Fibroblast of lung (primary cell): Measurements from ENCODE around the gene MRPS22. TPM values are rescaled to one million over a fixed set of nuclear protein-coding genes. Genes with fewer than 3 reads are reported as not detected.
"Not testable (repeated sequence)": the region's sequence is repeated elsewhere in the genome, so short reads cannot be mapped to it uniquely, and the experiment has no call there.

ENCODE experiments used
- DNase-seq, 2 donors: peaks; one replicate each; pipeline versions ENCODE4 v3.0.0 to v3.0.0-alpha.2; 2010; ENCODE audit warnings: low read depth in 2 of 2
- H2AFZ ChIP-seq: 2 replicates; pipeline ENCODE4 v1.5.1; 2012; ENCODE audit warnings: low read length, control low read depth, inconsistent platforms
- H3K27ac ChIP-seq: 2 replicates; pipeline ENCODE4 v1.5.1; 2011; ENCODE audit warnings: low read length, control low read depth; ENCODE audit not compliant: insufficient read depth
- H3K27me3 ChIP-seq: 2 replicates; pipeline ENCODE4 v1.5.1; 2011; ENCODE audit warnings: mild to moderate bottlenecking, low read length; ENCODE audit not compliant: control insufficient read depth, insufficient read depth
- H3K36me3 ChIP-seq: 2 replicates; pipeline ENCODE4 v1.5.1; 2011; ENCODE audit warnings: low read length; ENCODE audit not compliant: control insufficient read depth, insufficient read depth
- H3K4me1 ChIP-seq: 2 replicates; pipeline ENCODE4 v1.5.1; 2011; ENCODE audit warnings: low read length; ENCODE audit not compliant: control insufficient read depth, insufficient read depth; ENCODE audit errors: extremely low read depth
- H3K4me2 ChIP-seq: 2 replicates; pipeline ENCODE4 v1.5.1; 2011; ENCODE audit warnings: low read length, control low read depth; ENCODE audit not compliant: insufficient read depth; ENCODE audit errors: extremely low read depth
- H3K4me3 ChIP-seq, 4 experiments: fragments of 200-600 bp in 1 of 4; sonication (generic) in 1 of 4; replicated peaks in 1 of 4; 2 replicates each; pipeline ENCODE4 v1.5.1; 2011 to 2016; ENCODE audit warnings: low read length in 4 of 4, low read depth in 3 of 4, mild to moderate bottlenecking in 3 of 4, control low read depth in 2 of 4, inconsistent platforms in 1 of 4, mixed read lengths in 1 of 4; ENCODE audit not compliant: insufficient read depth in 1 of 4; ENCODE audit errors: control extremely low read depth in 1 of 4
- H3K79me2 ChIP-seq: 2 replicates; pipeline ENCODE4 v1.5.1; 2012; ENCODE audit warnings: mild to moderate bottlenecking, low read length, inconsistent platforms; ENCODE audit not compliant: control insufficient read depth, insufficient read depth
- H3K9ac ChIP-seq: 2 replicates; pipeline ENCODE4 v1.5.1; 2011; ENCODE audit warnings: mild to moderate bottlenecking, low read length, control low read depth; ENCODE audit not compliant: insufficient read depth
- H3K9me3 ChIP-seq: 2 replicates; pipeline ENCODE4 v1.5.1; 2012; ENCODE audit warnings: low read depth, low read length; ENCODE audit not compliant: control insufficient read depth, insufficient read depth
- H4K20me1 ChIP-seq: 2 replicates; pipeline ENCODE4 v1.5.1; 2011; ENCODE audit warnings: low read length; ENCODE audit not compliant: control insufficient read depth, insufficient read depth; ENCODE audit errors: extremely low read depth
- EZH2 ChIP-seq: IDR thresholded peaks from 2 replicates; pipeline ENCODE4 v1.5.1; 2012; ENCODE audit warnings: low read length, control low read depth, mild to moderate bottlenecking; ENCODE audit errors: missing control alignments
- polyA plus RNA-seq, 2 donors: library from polyadenylated mRNA; depleted of rRNA in 1 of 2; stranded (reverse) in 1 of 2; unstranded in 1 of 2; fragments of >200 nt; gene quantifications; 2 replicates each; pipeline ENCODE4 v1.2.1, GENCODE V29; 2011 to 2012; ENCODE audit warnings: missing spikeins in 1 of 2
- total RNA-seq: library from RNA; depleted of rRNA; stranded (reverse); fragments of >200 nt; gene quantifications from 2 replicates; pipeline ENCODE4 v1.2.1, GENCODE V29; 2014
- TF ChIP-seq, protein P1 (sequence below), 2 donors: IDR thresholded peaks in 1 of 2; conservative IDR thresholded peaks in 1 of 2; 1 replicate in 1 of 2; 2 replicates in 1 of 2; pipeline ENCODE4 v1.5.1; 2011 to 2012; ENCODE audit warnings: low read length in 2 of 2, control low read depth in 1 of 2, inconsistent platforms in 1 of 2, low read depth in 1 of 2, mild to moderate bottlenecking in 1 of 2

The MRPS22 gene
- total and polyA plus RNA-seq, 2 donors (not counting 1 experiment from before 2014, with no cell fraction given) = 56.7 to 81.3 TPM

DNA sequence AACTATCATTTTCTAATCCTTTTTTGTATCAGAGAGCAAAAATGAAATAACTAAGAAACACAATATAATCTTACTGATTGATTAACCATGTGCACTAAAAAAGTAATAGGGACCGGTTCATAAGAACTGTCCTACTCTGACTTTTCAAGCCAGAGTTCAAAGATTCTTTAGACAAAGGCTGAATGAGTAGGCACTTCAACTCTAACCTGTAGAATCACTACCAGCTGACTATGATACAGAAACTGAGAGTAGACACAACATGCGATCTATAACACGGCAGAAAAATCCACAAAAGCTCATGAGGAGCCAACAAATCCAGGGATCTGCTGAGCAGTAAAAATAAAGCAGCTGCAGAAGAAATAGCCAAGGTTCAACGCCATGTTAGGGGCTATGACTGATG, 36.8 kb downstream of the MRPS22 start:
- Histone ChIP-seq H3K79me2 (peaks cover 67% of the 10 kb centered on the region), H3K27me3 (no peaks in the 10 kb centered on the region), H2AFZ (no peak overlapping the region), H3K4me1 (no peaks in the 10 kb centered on the region), H3K27ac (no peak overlapping the region), H3K9ac (no peak overlapping the region), H3K4me2 (no peak overlapping the region), H3K9me3 (no peaks in the 10 kb centered on the region), H3K4me3 (no peak overlapping the region), H4K20me1 (peaks cover 2% of the 10 kb centered on the region), H3K36me3 (peaks cover 5% of the 10 kb centered on the region)
- DNase-seq = no peak
- TF ChIP-seq EZH2 = no peak
- TF ChIP-seq, protein P1, sequence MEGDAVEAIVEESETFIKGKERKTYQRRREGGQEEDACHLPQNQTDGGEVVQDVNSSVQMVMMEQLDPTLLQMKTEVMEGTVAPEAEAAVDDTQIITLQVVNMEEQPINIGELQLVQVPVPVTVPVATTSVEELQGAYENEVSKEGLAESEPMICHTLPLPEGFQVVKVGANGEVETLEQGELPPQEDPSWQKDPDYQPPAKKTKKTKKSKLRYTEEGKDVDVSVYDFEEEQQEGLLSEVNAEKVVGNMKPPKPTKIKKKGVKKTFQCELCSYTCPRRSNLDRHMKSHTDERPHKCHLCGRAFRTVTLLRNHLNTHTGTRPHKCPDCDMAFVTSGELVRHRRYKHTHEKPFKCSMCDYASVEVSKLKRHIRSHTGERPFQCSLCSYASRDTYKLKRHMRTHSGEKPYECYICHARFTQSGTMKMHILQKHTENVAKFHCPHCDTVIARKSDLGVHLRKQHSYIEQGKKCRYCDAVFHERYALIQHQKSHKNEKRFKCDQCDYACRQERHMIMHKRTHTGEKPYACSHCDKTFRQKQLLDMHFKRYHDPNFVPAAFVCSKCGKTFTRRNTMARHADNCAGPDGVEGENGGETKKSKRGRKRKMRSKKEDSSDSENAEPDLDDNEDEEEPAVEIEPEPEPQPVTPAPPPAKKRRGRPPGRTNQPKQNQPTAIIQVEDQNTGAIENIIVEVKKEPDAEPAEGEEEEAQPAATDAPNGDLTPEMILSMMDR (conservative IDR thresholded peaks at IDR 0.05 in 1 of 2, IDR thresholded peaks at IDR 0.05 in 1 of 2; ENCODE audit: low read depth in 1 of 2, low read length in 2 of 2) = no peak

DNA sequence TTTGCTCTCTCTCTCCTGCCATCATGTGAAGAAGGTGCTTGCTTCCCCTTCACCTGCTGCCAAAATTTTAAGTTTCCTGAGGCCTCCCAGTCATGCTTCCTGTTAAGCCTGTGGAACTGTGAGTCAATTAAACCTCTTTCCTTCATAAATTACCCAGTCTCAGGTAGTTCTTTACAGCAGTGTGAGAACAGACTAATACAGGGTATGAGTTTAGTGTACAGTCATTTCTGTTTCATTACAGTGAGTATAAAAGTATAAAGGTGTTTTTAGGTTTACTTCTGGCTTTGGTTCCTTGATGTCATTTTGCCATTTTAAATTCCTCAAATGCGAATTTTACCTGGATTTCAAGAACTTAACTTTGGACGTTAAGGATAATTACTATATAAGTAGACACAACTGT, 38.5 kb downstream of the MRPS22 start:
- H3K9ac ChIP-seq, H4K20me1 ChIP-seq, H3K4me2 ChIP-seq, H3K9me3 ChIP-seq, H3K27me3 ChIP-seq, H3K27ac ChIP-seq, H3K36me3 ChIP-seq, H2AFZ ChIP-seq, H3K4me3 ChIP-seq, H3K4me1 ChIP-seq, DNase-seq: not testable (repeated sequence)
- H3K79me2 ChIP-seq = peaks cover 84% of the 10 kb centered on the region

DNA sequence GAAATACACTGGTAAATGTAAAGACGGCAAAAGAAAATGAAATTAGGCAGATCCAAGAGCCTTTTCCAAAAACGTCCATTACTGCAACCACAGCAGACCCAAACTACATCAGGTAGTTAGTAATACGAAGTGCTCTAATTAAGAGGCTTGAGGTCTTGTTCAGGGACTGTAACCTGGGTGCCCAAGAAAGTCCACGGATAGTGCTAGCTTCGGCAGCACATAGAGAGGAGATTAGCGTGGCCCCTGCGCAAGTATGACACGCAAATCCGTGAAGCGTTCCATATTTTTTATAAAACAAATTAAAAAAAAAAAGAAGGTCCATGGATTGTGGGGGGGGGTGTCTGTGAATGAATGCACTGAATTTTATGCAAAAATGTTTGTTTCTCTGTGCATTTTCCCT, 44.3 kb downstream of the MRPS22 start:
- H3K4me2 ChIP-seq = peak overlapping the region; percentile 90
- peaks cover 3% of the 10 kb centered on the region for H3K4me1 ChIP-seq
- H4K20me1 ChIP-seq = no peaks in the 10 kb centered on the region
- H3K36me3 ChIP-seq = no peaks in the 10 kb centered on the region
- no peak for DNase-seq
- TF ChIP-seq, protein P1 (conservative IDR thresholded peaks at IDR 0.05 in 1 of 2, IDR thresholded peaks at IDR 0.05 in 1 of 2; ENCODE audit: low read depth in 1 of 2, low read length in 2 of 2) = no peak
- no peak for TF ChIP-seq EZH2
- no peaks in the 10 kb centered on the region for H3K9me3 ChIP-seq
- peak overlapping the region; percentile 99 for H3K27ac ChIP-seq
- peaks cover 62% of the 10 kb centered on the region for H3K79me2 ChIP-seq
- H2AFZ ChIP-seq = no peak overlapping the region
- H3K27me3 ChIP-seq = no peaks in the 10 kb centered on the region
- H3K9ac ChIP-seq = no peak overlapping the region
- H3K4me3 ChIP-seq = peak overlapping the region; percentile 96 to 100 (median 98)
